Peyer's patch (tissue), 4 donors: ENCODE results near the gene SEZ6.

Experiments
- CTCF ChIP-seq, 6 experiments: fragments of 450-650 bp in 4 of 6; fragments of 200-600 bp in 2 of 6; sonication (generic) in 1 of 6; IDR thresholded peaks; one replicate each; pipeline ENCODE4 v1.5.1; 2017 to 2019; ENCODE audit warnings: antibody characterized with exemption in 6 of 6, mild to moderate bottlenecking in 3 of 6, moderate library complexity in 1 of 6
- POLR2A ChIP-seq, 2 donors: fragments of 450-650 bp; IDR thresholded peaks; one replicate each; pipeline ENCODE4 v1.5.1; 2017; ENCODE audit warnings: antibody characterized with exemption in 2 of 2, mild to moderate bottlenecking in 2 of 2, moderate library complexity in 2 of 2

- TF ChIP-seq CTCF (IDR thresholded peaks at IDR 0.05): no peak
- TF ChIP-seq POLR2A (IDR thresholded peaks at IDR 0.05): no peak
These were observed 12.0 kb downstream of the SEZ6 start for GRCh38 chr17:28993645-28994426.
